K562 (cell line): ENCODE data around the gene NENF. TPM values are rescaled to one million over a fixed set of nuclear protein-coding genes. Genes with fewer than 3 reads are reported as not detected.

Source experiments
- ATAC-seq: fragments of 200-7000 bp; cut with Tn5 transposase; 3 replicates; pipeline ENCODE4 v1.9.1; 2020; ENCODE audit warnings: moderate library complexity
- BruUV-seq: library from RNA; stranded (reverse); fragments of 400-500 nt; replicated peaks from 2 replicates; lab custom pipeline; 2021; lab: Mats Ljungman, UMichigan
- CTCF ChIA-PET: fragments of 300-600 bp; formaldehyde crosslinking; extraction: SDS; loops from one replicate; lab custom pipeline; 2021; ENCODE audit warnings: low intra/inter-chr PET ratio; lab: Yijun Ruan, JAX
- POLR2A ChIA-PET: fragments of 300-600, 350-650 bp; sonication (Branson Sonifier 250); formaldehyde crosslinking; extraction: SDS; loops from one replicate; lab custom pipeline; 2021; ENCODE audit warnings: antibody characterized with exemption, inconsistent platforms; lab: Yijun Ruan, JAX
- DNase-seq, 4 experiments: peaks; one replicate each; pipeline versions ENCODE4 v3.0.0 to v3.0.0-alpha.2; 2011 to 2018; ENCODE audit warnings: low spot score in 3 of 4, mixed read lengths in 3 of 4; ENCODE audit errors: extremely low read depth in 1 of 4
- FAIRE-seq: peaks from 2 replicates; lab custom pipeline; 2011; peaks lifted over from hg19 to GRCh38; lab: Jason Lieb, UNC
- H2AFZ ChIP-seq: 2 replicates; pipeline ENCODE4 v1.6.0; 2011; ENCODE audit warnings: low read depth, low read length, control low read depth, inconsistent platforms
- H3K27ac ChIP-seq: fragments of 200-600 bp; 3 replicates; pipeline ENCODE4 v1.8.0; 2011; ENCODE audit warnings: low read depth, mild to moderate bottlenecking, control low read depth, inconsistent platforms, low read length, moderate library complexity, mixed read lengths; ENCODE audit errors: extremely low read depth
- H3K27me3 ChIP-seq, 2 experiments: fragments of 300-600 bp in 1 of 2; 2 replicates in 1 of 2; 3 replicates in 1 of 2; pipeline versions ENCODE4 v1.6.0 to v1.8.0; 2011; ENCODE audit warnings: inconsistent platforms in 2 of 2, low read length in 2 of 2, mild to moderate bottlenecking in 1 of 2, mixed read lengths in 1 of 2, moderate library complexity in 1 of 2; ENCODE audit not compliant: control insufficient read depth in 2 of 2, insufficient read depth in 2 of 2
- H3K36me3 ChIP-seq: fragments of 300-600 bp; 3 replicates; pipeline ENCODE4 v1.8.0; 2011; ENCODE audit warnings: mild to moderate bottlenecking, low read length, inconsistent platforms; ENCODE audit not compliant: control insufficient read depth, insufficient read depth
- H3K4me1 ChIP-seq, 2 experiments: fragments of 200-600 bp in 1 of 2; replicated peaks in 1 of 2; 2 replicates in 1 of 2; 3 replicates in 1 of 2; pipeline versions ENCODE4 v1.5.1 to v1.8.0; 2011; ENCODE audit warnings: inconsistent platforms in 2 of 2, low read length in 2 of 2, mild to moderate bottlenecking in 1 of 2, mixed read lengths in 1 of 2, moderate library complexity in 1 of 2; ENCODE audit not compliant: control insufficient read depth in 2 of 2, insufficient read depth in 2 of 2
- H3K4me2 ChIP-seq: 2 replicates; pipeline ENCODE4 v1.6.1; 2011; ENCODE audit warnings: low read length, control low read depth, inconsistent platforms, mixed read lengths; ENCODE audit not compliant: insufficient read depth
- H3K4me3 ChIP-seq: fragments of 200-600 bp; sonication (generic), shearing (Covaris generic); 2 replicates; pipeline ENCODE4 v1.5.1; 2016; ENCODE audit warnings: control low read depth, inconsistent platforms
- H3K79me2 ChIP-seq: fragments of 200-600 bp; 3 replicates; pipeline ENCODE4 v1.8.0; 2011; ENCODE audit warnings: low read length, inconsistent platforms; ENCODE audit not compliant: control insufficient read depth, insufficient read depth
- H3K9ac ChIP-seq, 2 experiments: 2 replicates each; pipeline versions ENCODE4 v1.6.0 to v1.6.1; 2011; ENCODE audit warnings: low read depth in 2 of 2, low read length in 2 of 2, control low read depth in 1 of 2, inconsistent platforms in 1 of 2, mild to moderate bottlenecking in 1 of 2, mixed read lengths in 1 of 2; ENCODE audit not compliant: insufficient read depth in 1 of 2
- H3K9me1 ChIP-seq: one replicate; pipeline ENCODE4 v1.6.0; 2011; ENCODE audit warnings: inconsistent platforms, mild to moderate bottlenecking, low read length, moderate library complexity; ENCODE audit not compliant: control insufficient read depth, insufficient read depth
- H3K9me3 ChIP-seq: replicated peaks from 2 replicates; pipeline ENCODE4 v1.5.1; 2011; ENCODE audit warnings: low read depth, low read length, inconsistent platforms; ENCODE audit not compliant: control insufficient read depth, insufficient read depth
- H4K20me1 ChIP-seq: replicated peaks from 2 replicates; pipeline ENCODE4 v1.6.1; 2011; ENCODE audit warnings: low read length, inconsistent platforms, mixed read lengths; ENCODE audit not compliant: control insufficient read depth, insufficient read depth
- BMI1 ChIP-seq: fragments of 150-350 bp; IDR thresholded peaks from 2 replicates; pipeline ENCODE4 v1.6.1; 2014; ENCODE audit warnings: low read length
- CBX1 ChIP-seq: sonication (generic); IDR thresholded peaks from 2 replicates; pipeline ENCODE4 v1.6.1; 2016; ENCODE audit warnings: antibody characterized with exemption, low read depth, mild to moderate bottlenecking
- GATAD2B ChIP-seq: fragments of 450-650 bp; IDR thresholded peaks from 2 replicates; pipeline ENCODE4 v1.6.1; 2017; ENCODE audit warnings: mild to moderate bottlenecking, borderline replicate concordance
- GTF3C2 ChIP-seq: IDR thresholded peaks from 3 replicates; pipeline ENCODE4 v1.6.1; 2011; ENCODE audit warnings: borderline replicate concordance, mild to moderate bottlenecking, moderate library complexity; ENCODE audit not compliant: insufficient read length; ENCODE audit errors: extremely low read depth
- HCFC1 ChIP-seq: IDR thresholded peaks from 2 replicates; pipeline ENCODE4 v1.6.1; 2012; ENCODE audit warnings: low read depth, low read length, improper control_type of control experiment
- JUNB ChIP-seq: fragments of 450-650 bp; formaldehyde crosslinking; conservative IDR thresholded peaks from 2 replicates; pipeline ENCODE4 v1.4.0; 2020; ENCODE audit warnings: mild to moderate bottlenecking
- KLF6 ChIP-seq: fragments of 250-450 bp; sonication (Bioruptor Pico); IDR thresholded peaks from 2 replicates; pipeline ENCODE4 v1.4.0; 2020; ENCODE audit warnings: mild to moderate bottlenecking, moderate library complexity, borderline replicate concordance
- LCOR ChIP-seq: sonication (generic); formaldehyde crosslinking; IDR thresholded peaks from 2 replicates; pipeline ENCODE4 v1.8.0; 2022; ENCODE audit warnings: mild to moderate bottlenecking, missing genetic modification reagents
- NR4A1 ChIP-seq, 2 experiments: fragments of 250-450 bp in 1 of 2; fragments of 450-650 bp in 1 of 2; sonication (Bioruptor Pico) in 1 of 2; IDR thresholded peaks; 2 replicates each; pipeline versions ENCODE4 v1.4.0 to v1.6.1; 2016 to 2020; ENCODE audit warnings: mild to moderate bottlenecking in 2 of 2, missing compliant biosample characterization in 1 of 2, missing genetic modification characterization in 1 of 2, moderate library complexity in 1 of 2
- PHB2 ChIP-seq: fragments of 450-650 bp; IDR thresholded peaks from 2 replicates; pipeline ENCODE4 v1.6.1; 2017; ENCODE audit warnings: low read depth
- POLR2AphosphoS5 ChIP-seq: IDR thresholded peaks from 2 replicates; pipeline ENCODE4 v1.6.1; 2011; ENCODE audit warnings: mild to moderate bottlenecking, low read depth, low read length, moderate library complexity; ENCODE audit not compliant: control insufficient read depth, insufficient read depth
- SLC30A9 ChIP-seq: fragments of 250-450 bp; sonication (Bioruptor Pico); IDR thresholded peaks from 2 replicates; pipeline ENCODE4 v1.8.0; 2022; ENCODE audit warnings: mild to moderate bottlenecking, moderate library complexity
- SMC3 ChIP-seq: conservative IDR thresholded peaks from 2 replicates; pipeline ENCODE4 v1.6.1; 2011; ENCODE audit warnings: low read depth, low read length, improper control_type of control experiment; ENCODE audit not compliant: insufficient read depth
- SNIP1 ChIP-seq: fragments of 450-650 bp; IDR thresholded peaks from 2 replicates; pipeline ENCODE4 v1.7.1; 2017; ENCODE audit warnings: low read depth, mild to moderate bottlenecking
- SRSF7 ChIP-seq: fragments of 200-400 bp; formaldehyde crosslinking; optimal IDR thresholded peaks from 2 replicates; pipeline ENCODE3; 2017; ENCODE audit warnings: mild to moderate bottlenecking, low read depth, low read length
- ZNF140 ChIP-seq: fragments of 250-450 bp; sonication (Bioruptor Pico); IDR thresholded peaks from 2 replicates; pipeline ENCODE4 v1.8.0; 2021; ENCODE audit warnings: moderate library complexity, mild to moderate bottlenecking, inconsistent platforms
- ZNF584 ChIP-seq: fragments of 200-800 bp; sonication (Bioruptor generic); IDR thresholded peaks from 2 replicates; pipeline ENCODE4 v1.6.1; 2016; ENCODE audit warnings: low read depth, mild to moderate bottlenecking, missing genetic modification characterization, missing compliant biosample characterization
- ZNF589 ChIP-seq: fragments of 200-800 bp; sonication (Bioruptor generic); IDR thresholded peaks from 2 replicates; pipeline ENCODE4 v1.6.1; 2016; ENCODE audit warnings: low read depth, missing genetic modification characterization, missing compliant biosample characterization
- ZNF778 ChIP-seq: fragments of 450-650 bp; formaldehyde crosslinking; IDR thresholded peaks from 2 replicates; pipeline ENCODE4 v1.4.0; 2020; ENCODE audit warnings: mild to moderate bottlenecking, moderate library complexity
- WGBS: fragments of 100-300 bp; shearing (Covaris generic); methylation state at CpG from one replicate; pipeline ENCODE4 v1.1.6; 2016; ENCODE audit warnings: low coverage, mixed read lengths; ENCODE audit not compliant: insufficient coverage; ENCODE audit errors: missing lambda C conversion rate; 5-methylcytosine and 5-hydroxymethylcytosine counted together
- in situ Hi-C: fragments of 300-500 bp; cut with MboI; formaldehyde crosslinking; loops from 4 replicates; pipeline ENCODE4 v1.15.0; 2018; ENCODE audit warnings: inconsistent platforms, mixed read lengths
- intact Hi-C: fragments of 100-400 bp; cut with micrococcal nuclease; formaldehyde crosslinking; loops from 2 replicates; pipeline ENCODE4 v1.14.2; 2022
- polyA plus RNA-seq, 8 experiments: library from polyadenylated mRNA; depleted of rRNA in 4 of 8; stranded (reverse) in 5 of 8; unstranded in 3 of 8; fragments of >200 nt; fragmentation: Nextera tagmentation in 2 of 8; fragmentation: Illumina TruSeq in 1 of 8; extraction: Ambion mirVana in 2 of 8; extraction: Trizol in 1 of 8; gene quantifications; 2 replicates each; pipeline versions ENCODE4 v1.2.1 to v1.2.3, GENCODE V29; 2011 to 2014; ENCODE audit warnings: inconsistent platforms in 1 of 8, missing spikeins in 1 of 8
- total RNA-seq, 7 experiments: library from RNA; depleted of rRNA in 6 of 7; stranded (reverse); fragments of >200 nt in 6 of 7; fragmentation: Illumina TruSeq in 2 of 7; extraction: Trizol in 2 of 7; gene quantifications; 2 replicates each; pipeline versions ENCODE4 v1.2.1 to v1.2.3, GENCODE V29; 2011 to 2021; ENCODE audit warnings: low replicate concordance in 1 of 7

Gene NENF
- total and polyA plus RNA-seq, 9 of the 15 experiments (the other 6 are each of a cell fraction or from before 2014, with no cell fraction given): 6.1 to 100 (median 72.8) TPM

DNA sequence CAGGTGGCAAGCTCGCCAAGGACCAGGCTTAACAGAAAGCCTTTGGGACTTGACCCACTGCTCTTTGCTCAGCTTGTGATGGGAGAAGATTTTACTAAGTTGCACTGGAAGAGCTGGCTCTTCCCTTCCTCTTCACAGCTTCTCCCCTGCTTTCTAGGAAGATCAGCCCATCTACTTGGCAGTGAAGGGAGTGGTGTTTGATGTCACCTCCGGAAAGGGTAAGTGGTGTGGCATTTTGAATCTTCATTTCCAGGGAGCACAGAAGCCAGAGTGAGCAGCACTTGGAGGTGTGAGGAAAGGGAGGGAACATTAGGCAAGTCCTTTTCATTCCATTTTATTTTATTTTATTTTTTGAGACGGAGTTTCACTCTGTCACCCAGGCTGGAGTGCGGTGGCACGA, 9.7 kb downstream of the NENF start:
- WGBS: 82% methylated on average over 4 of the region's 5 CpGs
- TF ChIP-seq KLF6 (CRISPR knock-in tag) (no peak), GATAD2B (no peak), BMI1 (no peak), SRSF7 (no peak), HCFC1 (no peak), PHB2 (no peak), ZNF584 (CRISPR knock-in tag) (no peak), SLC30A9 (CRISPR knock-in tag) (no peak), LCOR (CRISPR knock-in tag) (no peak), GTF3C2 (no peak), SMC3 (no peak), ZNF140 (CRISPR knock-in tag) (no peak), JUNB (no peak), POLR2AphosphoS5 (no peak), SNIP1 (no peak), ZNF589 (CRISPR knock-in tag) (no peak), CBX1 (no peak), ZNF778 (CRISPR knock-in tag) (no peak), NR4A1 (CRISPR knock-in tag; IDR thresholded peaks at IDR 0.05) (no peak), NR4A1 (tag; IDR thresholded peaks at IDR 0.05) (no peak)
- Histone ChIP-seq H3K9me1 (no peaks in the 10 kb centered on the region), H3K9ac (no peak overlapping the region), H4K20me1 (peaks cover 11% of the 10 kb centered on the region; the same call in 1 of the 2 replicates), H3K4me2 (no peak overlapping the region), H3K36me3 (peaks cover 22% of the 10 kb centered on the region; the same call in 2 of the 3 replicates), H3K27me3 (no peaks in the 10 kb centered on the region; a peak in 1 of 5 replicates), H3K4me1 (peaks cover 16 to 18% of the 10 kb centered on the region in 2 experiments), H3K4me3 (no peak overlapping the region), H3K27ac (no peak overlapping the region), H3K79me2 (peaks cover 24% of the 10 kb centered on the region), H2AFZ (no peak overlapping the region), H3K9me3 (no peaks in the 10 kb centered on the region)
- no peak for FAIRE-seq
- intact Hi-C loops (no loop called here), in situ Hi-C loops (no loop called here)
- ChIA-PET CTCF (no interaction called here), POLR2A (interaction anchor here (0.6 to 1.0 kb wide), 3 partner anchors 11 to 958 kb away, joined by 3 to 4 read pairs (median 3); no protein-coding TSS in a partner anchor)
- ATAC-seq: no peak
- no peak for DNase-seq
- BruUV-seq: no TSS peak
